ENCODE measurements around the gene PLEKHH1. TPM values are rescaled to one million over a fixed set of nuclear protein-coding genes. Genes with fewer than 3 reads are reported as not detected.

PLEKHH1 gene
- total RNA-seq, 1 experiment from 2014 or later: 0.97 TPM

DNA sequence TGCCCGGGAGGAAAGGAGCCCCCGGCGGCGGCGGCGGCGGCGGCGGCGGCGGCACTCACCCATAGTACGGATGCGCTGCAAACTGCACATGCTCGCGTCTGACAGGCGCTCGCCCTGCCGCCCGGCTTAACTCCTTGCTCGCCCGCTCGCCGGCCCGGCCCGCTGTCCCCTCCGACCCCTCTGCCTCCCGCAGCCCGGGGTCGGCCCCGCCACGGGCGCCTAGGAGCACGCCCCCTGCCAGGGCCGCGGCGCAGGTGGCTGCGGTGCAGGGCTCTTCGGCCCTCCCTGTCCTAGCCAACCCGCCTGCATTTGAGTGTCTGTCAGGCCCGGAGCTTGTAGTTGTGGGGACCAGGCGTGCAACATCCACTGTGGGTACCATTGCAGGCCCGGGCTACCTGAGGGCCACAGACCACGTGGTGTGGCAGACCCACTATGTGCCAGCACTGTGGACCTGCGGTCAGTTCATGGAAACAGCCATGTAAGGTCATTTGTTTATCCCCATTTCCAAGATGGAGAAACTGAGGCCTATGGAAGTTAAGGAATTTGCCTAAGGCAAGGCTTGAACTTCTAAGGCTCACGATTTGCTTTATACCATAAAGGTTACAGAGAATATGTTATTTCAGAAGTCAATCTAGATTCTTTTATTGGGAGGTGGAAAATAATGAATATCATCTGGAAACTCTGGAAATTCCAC, 17.6 kb upstream of the PLEKHH1 start:
- DNase-seq (ENCODE audit: low read depth in 1 of 2, low spot score in 2 of 2): no peak
- H3K27me3 ChIP-seq (replicated peaks): peaks cover 5% of the 10 kb centered on the region

DNA sequence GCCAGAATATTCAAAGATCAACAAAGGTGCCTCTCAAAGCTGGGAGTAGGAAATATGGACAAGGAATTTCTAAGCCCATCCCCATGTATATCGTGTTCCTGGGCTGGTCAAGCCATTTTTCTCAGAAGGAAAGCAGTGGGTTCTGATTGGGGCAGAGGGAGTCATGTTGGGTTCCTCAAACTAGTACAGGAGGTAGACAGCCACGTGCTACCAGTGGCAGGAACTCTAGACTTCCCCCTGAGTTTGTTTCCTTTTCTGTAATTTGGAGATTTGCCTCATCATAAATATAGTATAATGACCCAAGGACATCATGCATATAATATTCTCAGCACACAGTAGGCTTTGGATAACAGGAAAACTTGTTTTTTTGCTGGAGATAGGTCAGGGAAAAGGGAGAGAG, 16.4 kb upstream of the PLEKHH1 start:
- H3K27me3 ChIP-seq (replicated peaks): peaks cover 9% of the 10 kb centered on the region
- no peak for DNase-seq (ENCODE audit: low read depth in 1 of 2, low spot score in 2 of 2)
- H3K36me3 ChIP-seq: no peaks in the 10 kb centered on the region
- no peak overlapping the region for H3K4me3 ChIP-seq
- peaks cover 3% of the 10 kb centered on the region; the same call in 1 of the 2 replicates for H3K4me1 ChIP-seq (replicated peaks)
- H3K27ac ChIP-seq: no peak overlapping the region
- H3K9me3 ChIP-seq (replicated peaks): no peaks in the 10 kb centered on the region

More for the DNA sequence above, 17.6 kb upstream of the PLEKHH1 start:
- Histone ChIP-seq H3K36me3 (no peaks in the 10 kb centered on the region), H3K4me1 (replicated peaks) (peaks cover 3% of the 10 kb centered on the region; the same call in 1 of the 2 replicates), H3K27ac (no peak overlapping the region), H3K4me3 (peak overlapping the region; percentile 82), H3K9me3 (replicated peaks) (no peaks in the 10 kb centered on the region)

DNA sequence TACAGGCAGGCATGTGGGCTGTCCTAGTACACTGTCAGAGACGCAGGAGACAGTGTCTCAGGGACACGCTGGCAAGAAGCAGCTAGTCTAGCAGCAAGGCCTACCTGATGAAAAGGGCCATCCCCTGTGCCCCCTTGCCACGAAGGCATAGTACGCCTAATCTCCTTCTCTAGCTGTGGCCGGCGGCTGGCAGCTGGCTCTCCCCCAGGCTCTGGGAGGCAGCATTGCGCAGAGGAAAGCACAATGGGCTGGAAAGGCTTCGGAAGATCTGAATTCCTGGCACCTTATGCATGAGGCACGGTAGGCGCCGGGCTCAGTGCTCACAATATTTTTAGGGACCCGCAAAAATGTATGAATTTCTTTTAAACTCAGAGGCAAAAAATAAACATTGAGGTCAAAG, 16.0 kb upstream of the PLEKHH1 start:
- H3K36me3 ChIP-seq: no peaks in the 10 kb centered on the region
- H3K27me3 ChIP-seq (replicated peaks): peaks cover 9% of the 10 kb centered on the region
- H3K27ac ChIP-seq: no peak overlapping the region
- H3K9me3 ChIP-seq (replicated peaks): no peaks in the 10 kb centered on the region
- DNase-seq (ENCODE audit: low read depth in 1 of 2, low spot score in 2 of 2): no peak
- no peak overlapping the region for H3K4me3 ChIP-seq
- H3K4me1 ChIP-seq (replicated peaks): peaks cover 3% of the 10 kb centered on the region; the same call in 1 of the 2 replicates

DNA sequence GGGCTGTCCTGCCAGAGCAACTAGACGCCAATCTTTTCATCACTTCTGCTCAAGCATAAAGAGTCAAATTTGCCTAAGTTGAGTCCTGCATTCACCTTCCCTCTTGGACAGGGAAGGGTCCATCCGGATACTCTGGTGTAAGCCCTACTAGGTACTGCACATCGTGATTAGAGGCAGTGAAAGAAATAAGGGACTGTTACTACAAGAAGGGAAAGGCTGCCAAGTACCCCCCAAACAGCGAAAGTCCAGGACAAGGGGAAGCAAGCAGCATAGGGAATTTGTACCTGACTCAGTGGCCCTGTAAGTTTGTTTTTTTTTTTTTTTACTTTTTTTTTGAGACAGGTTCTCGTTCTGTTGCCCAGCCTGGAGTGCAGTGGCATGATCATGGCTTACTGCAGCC, 13.7 kb upstream of the PLEKHH1 start:
- peaks cover 3% of the 10 kb centered on the region; the same call in 1 of the 2 replicates for H3K4me1 ChIP-seq (replicated peaks)
- peaks cover 13% of the 10 kb centered on the region for H3K27me3 ChIP-seq (replicated peaks)
- no peaks in the 10 kb centered on the region for H3K9me3 ChIP-seq (replicated peaks)
- H3K27ac ChIP-seq: no peak overlapping the region
- H3K4me3 ChIP-seq: no peak overlapping the region
- no peaks in the 10 kb centered on the region for H3K36me3 ChIP-seq
- no peak for DNase-seq (ENCODE audit: low read depth in 1 of 2, low spot score in 2 of 2)

DNA sequence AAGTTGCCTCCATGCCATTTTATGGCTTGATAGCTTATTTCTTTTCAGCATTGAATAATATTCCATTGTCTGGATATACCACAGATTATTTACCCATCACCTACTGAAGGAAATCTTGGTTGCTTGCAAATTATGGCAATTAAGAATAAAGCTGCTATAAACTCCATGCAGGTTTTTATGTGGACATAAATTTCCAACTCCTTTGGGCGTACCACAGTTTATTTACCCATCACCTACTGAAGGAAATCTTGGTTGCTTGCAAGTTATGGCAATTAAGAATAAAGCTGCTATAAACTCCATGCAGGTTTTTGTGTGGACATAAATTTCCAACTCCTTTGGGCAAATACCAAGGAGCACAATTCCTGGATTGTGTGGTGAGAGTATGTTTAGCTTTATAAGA, 12.6 kb upstream of the PLEKHH1 start:
- no peaks in the 10 kb centered on the region for H3K36me3 ChIP-seq
- H3K4me3 ChIP-seq: no peak overlapping the region
- no peak overlapping the region for H3K27ac ChIP-seq
- peaks cover 13% of the 10 kb centered on the region for H3K27me3 ChIP-seq (replicated peaks)
- H3K9me3 ChIP-seq (replicated peaks): no peaks in the 10 kb centered on the region
- H3K4me1 ChIP-seq (replicated peaks): peaks cover under 1% of the 10 kb centered on the region; the same call in 1 of the 2 replicates
- DNase-seq (ENCODE audit: low read depth in 1 of 2, low spot score in 2 of 2): no peak

DNA sequence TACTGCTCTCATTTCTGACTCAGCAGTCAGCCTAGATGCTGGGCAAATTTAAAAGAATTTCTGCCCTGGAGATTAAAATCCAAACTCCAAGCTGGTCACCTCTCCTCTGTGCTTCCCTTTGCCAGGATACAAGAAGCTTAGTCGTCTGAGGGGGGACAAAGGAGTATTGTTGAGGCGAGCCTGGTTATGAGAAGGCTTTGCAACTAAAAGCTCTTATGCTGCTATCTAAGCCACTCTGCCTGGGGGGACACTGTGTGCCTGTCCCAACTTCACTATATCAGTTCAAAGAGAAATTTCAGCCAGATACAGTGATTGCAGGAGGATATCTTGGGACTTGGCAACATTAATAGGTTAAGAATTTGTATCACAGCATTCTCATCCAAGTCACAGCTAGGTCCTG, 10.8 kb upstream of the PLEKHH1 start:
- Histone ChIP-seq H3K36me3 (no peaks in the 10 kb centered on the region), H3K4me3 (no peak overlapping the region), H3K4me1 (replicated peaks) (no peaks in the 10 kb centered on the region), H3K27me3 (replicated peaks) (peaks cover 13% of the 10 kb centered on the region), H3K27ac (no peak overlapping the region), H3K9me3 (replicated peaks) (no peaks in the 10 kb centered on the region)
- DNase-seq (ENCODE audit: low read depth in 1 of 2, low spot score in 2 of 2): no peak

DNA sequence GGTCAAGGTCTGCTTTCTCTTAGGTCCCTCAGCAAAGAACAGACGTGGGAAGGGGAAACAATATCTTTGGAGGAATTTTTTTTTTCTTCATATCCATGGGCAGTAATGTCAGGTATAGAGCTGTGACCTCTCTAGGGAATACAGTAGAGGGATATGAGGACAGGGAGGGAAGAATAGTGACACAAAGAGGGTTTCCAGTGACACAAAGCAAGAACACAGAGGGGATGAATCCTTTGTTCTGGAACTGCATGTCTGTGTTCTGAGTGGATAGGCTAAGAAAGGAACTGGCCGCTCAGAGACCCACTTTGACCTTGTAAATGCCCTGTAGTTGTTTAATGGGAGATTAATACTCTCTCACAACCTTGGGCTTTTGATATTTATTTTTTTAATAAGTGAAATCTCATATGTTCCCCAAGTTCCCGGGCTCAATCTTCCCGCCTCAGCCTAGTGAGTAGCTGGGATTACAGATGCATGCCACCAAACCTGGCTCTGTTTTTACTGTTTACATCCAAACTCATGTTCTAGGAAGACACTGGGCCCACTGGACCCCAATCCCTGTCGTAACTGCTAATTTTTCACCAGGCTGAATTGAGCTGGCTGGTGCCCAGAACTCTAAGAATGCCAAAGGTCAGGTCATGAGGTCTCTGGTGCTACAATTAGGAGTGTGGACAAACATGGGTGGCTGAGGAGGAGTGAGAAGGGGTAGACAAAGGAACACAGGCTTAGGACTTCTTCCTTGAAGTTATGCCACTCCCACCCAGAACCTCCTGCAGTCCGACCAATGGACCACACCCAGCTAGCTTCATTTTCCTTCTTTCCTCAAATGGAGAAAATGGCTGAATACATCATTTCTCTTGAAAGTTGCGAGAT, 9.1 kb upstream of the PLEKHH1 start:
- H3K9me3 ChIP-seq (replicated peaks): no peaks in the 10 kb centered on the region
- no peak overlapping the region for H3K27ac ChIP-seq
- H3K4me3 ChIP-seq: no peak overlapping the region
- no peak for DNase-seq (ENCODE audit: low read depth in 1 of 2, low spot score in 2 of 2)
- H3K4me1 ChIP-seq (replicated peaks): no peaks in the 10 kb centered on the region
- H3K27me3 ChIP-seq (replicated peaks): peaks cover 10% of the 10 kb centered on the region
- no peaks in the 10 kb centered on the region for H3K36me3 ChIP-seq

DNA sequence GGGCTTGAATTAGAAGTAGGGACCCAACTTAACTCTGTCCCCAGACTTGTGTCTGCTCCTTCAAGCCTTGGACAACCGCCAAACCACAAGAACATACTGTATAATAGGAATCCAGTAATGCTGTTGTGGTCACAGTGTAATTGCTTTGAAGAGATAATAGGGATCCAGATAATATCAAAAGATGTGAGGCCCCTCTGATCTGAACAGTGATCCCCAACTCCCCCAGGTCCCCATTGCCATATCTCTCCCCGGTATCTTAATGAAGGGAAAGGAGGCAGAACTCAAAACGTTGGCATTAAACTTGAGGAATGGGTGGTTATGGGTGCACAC, 8.5 kb upstream of the PLEKHH1 start:
- Histone ChIP-seq H3K4me3 (no peak overlapping the region), H3K4me1 (replicated peaks) (no peaks in the 10 kb centered on the region), H3K36me3 (no peaks in the 10 kb centered on the region), H3K27ac (no peak overlapping the region), H3K9me3 (replicated peaks) (no peaks in the 10 kb centered on the region), H3K27me3 (replicated peaks) (peaks cover 10% of the 10 kb centered on the region)
- no peak for DNase-seq (ENCODE audit: low read depth in 1 of 2, low spot score in 2 of 2)

DNA sequence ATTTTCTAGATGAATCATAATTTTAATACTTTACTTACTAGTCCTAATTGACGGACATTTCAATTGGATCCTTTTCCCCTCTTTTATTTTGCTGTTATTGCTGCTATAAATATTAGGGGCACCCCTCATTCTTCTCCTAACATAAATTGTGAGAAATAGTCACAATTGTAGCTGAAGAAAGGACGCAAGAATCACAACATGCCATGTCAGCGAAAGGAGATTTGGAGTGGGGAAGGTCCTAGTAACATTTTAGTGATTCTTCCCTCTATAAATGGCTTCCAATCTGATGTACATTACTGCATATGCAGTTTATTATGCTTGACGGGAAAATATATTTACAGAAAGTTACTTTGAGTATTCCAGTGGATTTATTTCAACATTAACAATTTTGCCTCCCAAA, 7.7 kb upstream of the PLEKHH1 start:
- H3K27ac ChIP-seq: no peak overlapping the region
- no peaks in the 10 kb centered on the region for H3K36me3 ChIP-seq
- no peak overlapping the region for H3K4me3 ChIP-seq
- H3K4me1 ChIP-seq (replicated peaks): no peaks in the 10 kb centered on the region
- DNase-seq (ENCODE audit: low read depth in 1 of 2, low spot score in 2 of 2): no peak
- peaks cover 9% of the 10 kb centered on the region for H3K27me3 ChIP-seq (replicated peaks)
- H3K9me3 ChIP-seq (replicated peaks): no peaks in the 10 kb centered on the region

DNA sequence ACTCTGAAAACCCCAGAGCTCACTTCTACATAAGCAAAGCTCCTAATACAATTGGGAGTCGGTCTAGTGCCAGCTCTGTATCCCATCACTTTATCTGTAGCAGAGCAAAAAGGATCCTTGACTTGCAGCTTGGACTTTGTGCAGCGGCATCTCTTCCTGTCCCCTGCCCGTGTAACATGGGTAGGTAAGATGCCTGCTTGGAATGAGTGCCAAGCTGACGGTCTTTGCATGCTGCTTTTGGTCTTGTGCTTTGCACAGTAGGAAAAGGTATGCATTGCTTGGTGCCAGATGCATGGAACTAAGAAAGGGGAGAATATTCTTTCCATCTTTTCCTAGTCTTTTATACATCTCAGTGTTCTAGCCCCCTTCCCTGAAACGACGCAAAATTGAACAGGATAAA, 6.9 kb upstream of the PLEKHH1 start:
- Histone ChIP-seq H3K27me3 (replicated peaks) (peaks cover 7% of the 10 kb centered on the region), H3K9me3 (replicated peaks) (no peaks in the 10 kb centered on the region), H3K27ac (no peak overlapping the region), H3K4me3 (no peak overlapping the region), H3K36me3 (no peaks in the 10 kb centered on the region), H3K4me1 (replicated peaks) (no peaks in the 10 kb centered on the region)
- DNase-seq (ENCODE audit: low read depth in 1 of 2, low spot score in 2 of 2): no peak

DNA sequence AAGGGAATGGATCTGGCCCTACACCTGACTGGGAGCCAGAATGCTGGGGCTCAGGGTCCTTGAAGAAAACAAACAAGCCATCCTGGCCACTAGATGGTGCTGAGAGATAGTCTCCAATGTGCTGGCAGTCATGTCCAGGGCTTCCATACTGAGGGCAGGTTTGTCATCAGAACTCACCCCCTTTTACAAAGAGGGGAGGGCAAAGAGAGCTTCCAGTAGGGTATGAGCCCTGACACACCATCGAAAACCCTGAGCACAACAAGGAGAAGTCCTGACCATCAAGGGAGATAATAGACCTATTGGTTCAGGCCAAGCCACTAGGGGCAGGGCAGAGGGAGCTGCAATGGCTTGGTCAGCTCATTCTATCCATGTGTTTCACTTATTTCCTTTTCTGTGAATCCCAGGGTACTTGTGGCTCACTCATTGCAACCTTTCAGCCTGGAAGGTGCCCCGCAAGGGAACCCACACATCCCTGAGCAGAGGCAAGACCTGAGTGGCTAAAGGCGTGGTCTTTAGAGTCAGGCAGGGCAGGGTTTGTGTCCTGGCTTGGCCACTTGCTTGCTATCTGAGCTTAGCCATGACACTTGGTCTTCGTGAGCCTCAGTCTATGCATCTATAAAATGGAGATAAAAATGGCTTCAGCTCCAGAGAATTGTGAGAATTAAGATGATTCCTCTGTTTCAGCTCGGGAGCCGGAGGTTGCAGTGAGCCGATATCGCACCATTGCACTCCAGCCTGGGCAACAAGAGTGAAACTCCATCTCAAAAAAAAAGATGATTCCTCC, 6.2 kb upstream of the PLEKHH1 start:
- DNase-seq (ENCODE audit: low read depth in 1 of 2, low spot score in 2 of 2): peak in 1 of 2 experiments; percentile 29

DNA sequence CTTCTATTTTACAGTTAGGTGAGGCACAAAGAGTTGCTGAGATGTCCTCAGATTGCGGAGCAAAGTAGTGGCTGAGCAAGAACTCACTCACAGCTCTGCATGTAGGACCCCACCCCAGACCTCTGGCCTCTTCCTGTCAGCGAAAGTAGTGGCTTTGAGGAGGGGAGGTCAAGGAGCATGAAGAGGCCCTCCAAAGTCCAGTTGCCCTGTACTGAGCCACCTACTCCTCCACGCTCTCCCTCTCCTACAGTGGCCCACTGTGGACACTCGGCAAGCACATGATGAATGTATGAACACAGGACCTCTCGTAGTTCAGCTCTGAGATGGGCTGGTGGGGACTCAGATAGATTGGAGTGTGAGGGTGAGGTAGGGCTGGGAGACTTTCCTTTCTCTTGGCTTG, 5.3 kb upstream of the PLEKHH1 start:
- Histone ChIP-seq H3K4me1 (replicated peaks) (peaks cover 1% of the 10 kb centered on the region; the same call in 1 of the 2 replicates), H3K27me3 (replicated peaks) (peaks cover 11% of the 10 kb centered on the region), H3K4me3 (no peak overlapping the region), H3K36me3 (no peaks in the 10 kb centered on the region), H3K9me3 (replicated peaks) (no peaks in the 10 kb centered on the region), H3K27ac (no peak overlapping the region)
- DNase-seq (ENCODE audit: low read depth in 1 of 2, low spot score in 2 of 2): no peak

More for the DNA sequence above, 6.2 kb upstream of the PLEKHH1 start:
- Histone ChIP-seq H3K9me3 (replicated peaks) (no peaks in the 10 kb centered on the region), H3K4me3 (no peak overlapping the region), H3K4me1 (replicated peaks) (no peaks in the 10 kb centered on the region), H3K27ac (no peak overlapping the region), H3K36me3 (no peaks in the 10 kb centered on the region), H3K27me3 (replicated peaks) (peaks cover 7% of the 10 kb centered on the region)

DNA sequence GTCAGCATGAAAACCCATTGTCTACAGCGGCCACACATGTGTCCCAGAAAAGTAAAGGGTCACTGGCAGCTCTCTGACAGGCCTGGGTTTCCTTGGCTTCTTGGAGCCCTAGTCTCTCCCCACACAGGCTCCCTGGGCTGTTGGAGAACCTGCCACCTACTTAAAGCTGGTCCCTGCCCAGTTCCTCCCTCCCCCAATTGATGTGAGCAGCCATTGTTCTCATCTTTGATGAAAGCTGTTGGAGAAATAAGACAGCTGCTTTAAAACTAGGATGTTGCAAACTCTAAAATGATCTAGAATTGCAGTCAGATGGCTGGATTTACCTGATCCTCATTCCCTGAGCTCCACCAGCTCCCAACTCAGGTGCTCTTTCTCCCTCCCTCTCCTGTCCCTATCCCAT, 4.8 kb upstream of the PLEKHH1 start:
- Histone ChIP-seq H3K4me3 (no peak overlapping the region), H3K27me3 (replicated peaks) (peaks cover 14% of the 10 kb centered on the region), H3K9me3 (replicated peaks) (no peaks in the 10 kb centered on the region), H3K27ac (no peak overlapping the region), H3K4me1 (replicated peaks) (peaks cover 6% of the 10 kb centered on the region), H3K36me3 (no peaks in the 10 kb centered on the region)
- no peak for DNase-seq (ENCODE audit: low read depth in 1 of 2, low spot score in 2 of 2)

Data from SJSA1 (cell line).